K562 (cell line): ENCODE data around the gene CBLC. TPM values are rescaled to one million over a fixed set of nuclear protein-coding genes. Genes with fewer than 3 reads are reported as not detected.

Source experiments
- ATAC-seq: fragments of 200-7000 bp; cut with Tn5 transposase; 3 replicates; pipeline ENCODE4 v1.9.1; 2020; ENCODE audit warnings: moderate library complexity
- BruUV-seq: library from RNA; stranded (reverse); fragments of 400-500 nt; replicated peaks from 2 replicates; lab custom pipeline; 2021; lab: Mats Ljungman, UMichigan
- CTCF ChIA-PET: fragments of 300-600 bp; formaldehyde crosslinking; extraction: SDS; loops from one replicate; lab custom pipeline; 2021; ENCODE audit warnings: low intra/inter-chr PET ratio; lab: Yijun Ruan, JAX
- POLR2A ChIA-PET: fragments of 300-600, 350-650 bp; sonication (Branson Sonifier 250); formaldehyde crosslinking; extraction: SDS; loops from one replicate; lab custom pipeline; 2021; ENCODE audit warnings: antibody characterized with exemption, inconsistent platforms; lab: Yijun Ruan, JAX
- DNase-seq, 4 experiments: peaks; one replicate each; pipeline versions ENCODE4 v3.0.0 to v3.0.0-alpha.2; 2011 to 2018; ENCODE audit warnings: low spot score in 3 of 4, mixed read lengths in 3 of 4; ENCODE audit errors: extremely low read depth in 1 of 4
- FAIRE-seq: peaks from 2 replicates; lab custom pipeline; 2011; peaks lifted over from hg19 to GRCh38; lab: Jason Lieb, UNC
- H2AFZ ChIP-seq: 2 replicates; pipeline ENCODE4 v1.6.0; 2011; ENCODE audit warnings: low read depth, low read length, control low read depth, inconsistent platforms
- H3K27ac ChIP-seq: fragments of 200-600 bp; 3 replicates; pipeline ENCODE4 v1.8.0; 2011; ENCODE audit warnings: low read depth, mild to moderate bottlenecking, control low read depth, inconsistent platforms, low read length, moderate library complexity, mixed read lengths; ENCODE audit errors: extremely low read depth
- H3K27me3 ChIP-seq, 2 experiments: fragments of 300-600 bp in 1 of 2; 2 replicates in 1 of 2; 3 replicates in 1 of 2; pipeline versions ENCODE4 v1.6.0 to v1.8.0; 2011; ENCODE audit warnings: inconsistent platforms in 2 of 2, low read length in 2 of 2, mild to moderate bottlenecking in 1 of 2, mixed read lengths in 1 of 2, moderate library complexity in 1 of 2; ENCODE audit not compliant: control insufficient read depth in 2 of 2, insufficient read depth in 2 of 2
- H3K36me3 ChIP-seq: fragments of 300-600 bp; 3 replicates; pipeline ENCODE4 v1.8.0; 2011; ENCODE audit warnings: mild to moderate bottlenecking, low read length, inconsistent platforms; ENCODE audit not compliant: control insufficient read depth, insufficient read depth
- H3K4me1 ChIP-seq, 2 experiments: fragments of 200-600 bp in 1 of 2; replicated peaks in 1 of 2; 2 replicates in 1 of 2; 3 replicates in 1 of 2; pipeline versions ENCODE4 v1.5.1 to v1.8.0; 2011; ENCODE audit warnings: inconsistent platforms in 2 of 2, low read length in 2 of 2, mild to moderate bottlenecking in 1 of 2, mixed read lengths in 1 of 2, moderate library complexity in 1 of 2; ENCODE audit not compliant: control insufficient read depth in 2 of 2, insufficient read depth in 2 of 2
- H3K4me2 ChIP-seq: 2 replicates; pipeline ENCODE4 v1.6.1; 2011; ENCODE audit warnings: low read length, control low read depth, inconsistent platforms, mixed read lengths; ENCODE audit not compliant: insufficient read depth
- H3K4me3 ChIP-seq: fragments of 200-600 bp; sonication (generic), shearing (Covaris generic); 2 replicates; pipeline ENCODE4 v1.5.1; 2016; ENCODE audit warnings: control low read depth, inconsistent platforms
- H3K79me2 ChIP-seq: fragments of 200-600 bp; 3 replicates; pipeline ENCODE4 v1.8.0; 2011; ENCODE audit warnings: low read length, inconsistent platforms; ENCODE audit not compliant: control insufficient read depth, insufficient read depth
- H3K9ac ChIP-seq, 2 experiments: 2 replicates each; pipeline versions ENCODE4 v1.6.0 to v1.6.1; 2011; ENCODE audit warnings: low read depth in 2 of 2, low read length in 2 of 2, control low read depth in 1 of 2, inconsistent platforms in 1 of 2, mild to moderate bottlenecking in 1 of 2, mixed read lengths in 1 of 2; ENCODE audit not compliant: insufficient read depth in 1 of 2
- H3K9me1 ChIP-seq: one replicate; pipeline ENCODE4 v1.6.0; 2011; ENCODE audit warnings: inconsistent platforms, mild to moderate bottlenecking, low read length, moderate library complexity; ENCODE audit not compliant: control insufficient read depth, insufficient read depth
- H3K9me3 ChIP-seq: replicated peaks from 2 replicates; pipeline ENCODE4 v1.5.1; 2011; ENCODE audit warnings: low read depth, low read length, inconsistent platforms; ENCODE audit not compliant: control insufficient read depth, insufficient read depth
- H4K20me1 ChIP-seq: replicated peaks from 2 replicates; pipeline ENCODE4 v1.6.1; 2011; ENCODE audit warnings: low read length, inconsistent platforms, mixed read lengths; ENCODE audit not compliant: control insufficient read depth, insufficient read depth
- ATF1 ChIP-seq, 2 experiments: fragments of 450-650 bp in 1 of 2; IDR thresholded peaks; 2 replicates each; pipeline ENCODE4 v1.6.1; 2016; ENCODE audit warnings: missing compliant biosample characterization in 1 of 2, missing genetic modification characterization in 1 of 2
- CTCF ChIP-seq, 3 experiments: IDR thresholded peaks in 2 of 3; conservative IDR thresholded peaks in 1 of 3; 2 replicates each; pipeline ENCODE4 v1.5.1; 2011 to 2012; ENCODE audit warnings: low read length in 3 of 3, mild to moderate bottlenecking in 3 of 3, control low read depth in 2 of 3, improper control_type of control experiment in 1 of 3, inconsistent platforms in 1 of 3, low read depth in 1 of 3, mixed read lengths in 1 of 3, moderate library complexity in 1 of 3; ENCODE audit not compliant: insufficient read depth in 2 of 3
- FOXA1 ChIP-seq: fragments of 450-650 bp; IDR thresholded peaks from 2 replicates; pipeline ENCODE4 v1.6.1; 2016; ENCODE audit warnings: mild to moderate bottlenecking, borderline replicate concordance
- JUNB ChIP-seq: fragments of 450-650 bp; formaldehyde crosslinking; conservative IDR thresholded peaks from 2 replicates; pipeline ENCODE4 v1.4.0; 2020; ENCODE audit warnings: mild to moderate bottlenecking
- LARP7 ChIP-seq: fragments of 450-650 bp; IDR thresholded peaks from 2 replicates; pipeline ENCODE4 v1.6.1; 2016
- RBM25 ChIP-seq: fragments of 200-400 bp; formaldehyde crosslinking; IDR thresholded peaks from 2 replicates; pipeline ENCODE4 v1.6.1; 2018; ENCODE audit warnings: low read length, low read depth, moderate library complexity; ENCODE audit not compliant: severe bottlenecking
- ZFP91 ChIP-seq: sonication (generic); formaldehyde crosslinking; IDR thresholded peaks from 2 replicates; pipeline ENCODE4 v1.8.0; 2022; ENCODE audit warnings: mild to moderate bottlenecking, missing genetic modification reagents
- whole genome bisulfite sequencing: fragments of 100-300 bp; shearing (Covaris generic); methylation state at CpG from one replicate; pipeline ENCODE4 v1.1.6; 2016; ENCODE audit warnings: low coverage, mixed read lengths; ENCODE audit not compliant: insufficient coverage; ENCODE audit errors: missing lambda C conversion rate; 5-methylcytosine and 5-hydroxymethylcytosine counted together
- in situ Hi-C: fragments of 300-500 bp; cut with MboI; formaldehyde crosslinking; loops from 4 replicates; pipeline ENCODE4 v1.15.0; 2018; ENCODE audit warnings: inconsistent platforms, mixed read lengths
- intact Hi-C: fragments of 100-400 bp; cut with micrococcal nuclease; formaldehyde crosslinking; loops from 2 replicates; pipeline ENCODE4 v1.14.2; 2022
- polyA plus RNA-seq, 8 experiments: library from polyadenylated mRNA; depleted of rRNA in 4 of 8; stranded (reverse) in 5 of 8; unstranded in 3 of 8; fragments of >200 nt; fragmentation: Nextera tagmentation in 2 of 8; fragmentation: Illumina TruSeq in 1 of 8; extraction: Ambion mirVana in 2 of 8; extraction: Trizol in 1 of 8; gene quantifications; 2 replicates each; pipeline versions ENCODE4 v1.2.1 to v1.2.3, GENCODE V29; 2011 to 2014; ENCODE audit warnings: inconsistent platforms in 1 of 8, missing spikeins in 1 of 8
- total RNA-seq, 7 experiments: library from RNA; depleted of rRNA in 6 of 7; stranded (reverse); fragments of >200 nt in 6 of 7; fragmentation: Illumina TruSeq in 2 of 7; extraction: Trizol in 2 of 7; gene quantifications; 2 replicates each; pipeline versions ENCODE4 v1.2.1 to v1.2.3, GENCODE V29; 2011 to 2021; ENCODE audit warnings: low replicate concordance in 1 of 7
- TF ChIP-seq, protein P1 (sequence below), 2 experiments: IDR thresholded peaks; 2 replicates each; pipeline ENCODE4 v1.6.1; 2011; ENCODE audit warnings: borderline replicate concordance in 1 of 2, control low read depth in 1 of 2, low read depth in 1 of 2, low read length in 1 of 2, mild to moderate bottlenecking in 1 of 2, mixed read lengths in 1 of 2, moderate library complexity in 1 of 2; ENCODE audit not compliant: insufficient read depth in 1 of 2, insufficient read length in 1 of 2, poor library complexity in 1 of 2, severe bottlenecking in 1 of 2; ENCODE audit errors: extremely low read depth in 1 of 2

The CBLC gene
- total and polyA plus RNA-seq, 9 of the 15 experiments (the other 6 are each of a cell fraction or from before 2014, with no cell fraction given) = 0.09 TPM; not detected in 8

DNA sequence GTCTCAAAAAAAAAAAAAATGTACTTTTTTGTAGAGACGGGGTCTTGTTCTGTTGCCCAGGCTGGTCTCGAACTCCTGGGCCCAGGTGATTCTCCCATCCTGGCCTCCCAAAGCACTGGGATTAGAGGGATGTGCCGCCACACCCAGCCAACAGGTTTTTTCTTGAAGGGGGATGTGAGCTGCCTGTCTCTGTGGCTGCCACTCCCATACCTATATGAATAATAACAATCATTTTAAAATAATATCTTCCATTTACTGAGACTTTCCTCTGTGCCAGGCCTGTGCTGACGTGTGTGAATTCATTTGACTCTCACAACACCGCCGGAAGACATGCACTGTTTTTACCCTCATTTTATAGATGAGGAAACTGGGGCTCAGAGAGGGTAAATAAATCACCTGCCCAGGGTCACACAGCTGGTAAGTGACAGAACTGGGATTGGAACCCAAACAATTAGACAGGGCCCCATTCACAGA lies 36.4 kb upstream of the CBLC start:
- no peak for FAIRE-seq
- H3K36me3 ChIP-seq = no peaks in the 10 kb centered on the region
- ATAC-seq = no peak
- H3K4me2 ChIP-seq = peak overlapping the region; percentile 27; the same call in 1 of the 2 replicates
- H4K20me1 ChIP-seq = no peaks in the 10 kb centered on the region
- H3K4me3 ChIP-seq = no peak overlapping the region
- no peak overlapping the region; a peak in 1 of 4 replicates for H3K9ac ChIP-seq
- BruUV-seq = no TSS peak
- 0 out of 2 replicates have a peak overlapping the region, but pooled peaks have one; percentile 36 for H2AFZ ChIP-seq
- peak overlapping the region; percentile 76; the same call in 2 of the 3 replicates for H3K27ac ChIP-seq
- H3K9me3 ChIP-seq = no peaks in the 10 kb centered on the region
- no peaks in the 10 kb centered on the region for H3K27me3 ChIP-seq
- 73% methylated on average over 6 of the region's 6 CpGs for WGBS
- no peaks in the 10 kb centered on the region for H3K9me1 ChIP-seq
- in situ Hi-C loops = no loop called here
- DNase-seq = no peak
- CTCF ChIA-PET = no interaction called here
- no peak for TF ChIP-seq FOXA1
- TF ChIP-seq RBM25 = peak; percentile 26
- TF ChIP-seq, all 486 proteins: peak for 1
- intact Hi-C loops = no loop called here
- Histone ChIP-seq H3K79me2 (no peaks in the 10 kb centered on the region), H3K4me1 (peaks cover 22% of the 10 kb centered on the region in 2 experiments)
- POLR2A ChIA-PET = interaction anchor here (0.7 to 1.0 kb wide), 3 partner anchors 9 to 29 kb away, joined by 3 to 4 read pairs (median 3); no protein-coding TSS in a partner anchor

DNA sequence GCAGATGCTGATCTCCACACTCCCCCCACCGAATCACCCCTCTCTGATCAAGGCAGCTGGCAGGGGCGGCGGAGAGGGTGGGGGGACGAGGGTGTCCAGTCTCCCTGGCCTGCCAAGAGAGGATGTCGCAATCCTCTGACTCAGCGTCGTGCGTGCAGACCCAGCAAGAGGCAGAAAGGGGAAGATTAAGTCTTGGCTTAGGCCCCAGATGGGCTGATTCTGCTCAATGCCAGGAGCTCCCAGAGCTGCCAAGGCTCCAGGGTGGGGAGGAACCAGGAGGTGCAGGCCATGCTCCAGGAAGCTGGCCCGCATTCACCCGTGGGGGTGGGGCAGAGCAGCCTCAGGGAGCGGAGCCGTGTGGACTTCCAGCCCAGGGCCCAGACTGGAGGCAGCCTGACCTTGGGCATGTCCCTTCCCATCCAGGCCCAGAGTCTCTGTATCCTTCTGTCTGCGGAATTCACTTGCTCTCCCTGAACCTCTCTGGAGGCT lies 35.8 kb upstream of the CBLC start:
- peak; percentile 56 to 90 (median 73) for DNase-seq
- H3K4me3 ChIP-seq = no peak overlapping the region
- TF ChIP-seq ATF1 (CRISPR knock-in tag; IDR thresholded peaks at IDR 0.05) (no peak), ATF1 (tag; IDR thresholded peaks at IDR 0.05) (peak; percentile 25; the same call in 1 of the 2 replicates), ZFP91 (CRISPR knock-in tag) (no peak), JUNB (CRISPR knock-in tag) (no peak), LARP7 (no peak), CTCF (IDR thresholded peaks at IDR 0.05 in 2 of 3, conservative IDR thresholded peaks at IDR 0.05 in 1 of 3; ENCODE audit: insufficient read depth in 2 of 3, low read depth in 1 of 3, low read length in 3 of 3) (no peak)
- TF ChIP-seq, protein P1, sequence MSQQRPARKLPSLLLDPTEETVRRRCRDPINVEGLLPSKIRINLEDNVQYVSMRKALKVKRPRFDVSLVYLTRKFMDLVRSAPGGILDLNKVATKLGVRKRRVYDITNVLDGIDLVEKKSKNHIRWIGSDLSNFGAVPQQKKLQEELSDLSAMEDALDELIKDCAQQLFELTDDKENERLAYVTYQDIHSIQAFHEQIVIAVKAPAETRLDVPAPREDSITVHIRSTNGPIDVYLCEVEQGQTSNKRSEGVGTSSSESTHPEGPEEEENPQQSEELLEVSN (IDR thresholded peaks at IDR 0.05; ENCODE audit: borderline replicate concordance in 1 of 2, extremely low read depth in 1 of 2, insufficient read depth in 1 of 2, insufficient read length in 1 of 2, low read depth in 1 of 2, low read length in 1 of 2, poor library complexity in 1 of 2, severe bottlenecking in 1 of 2) = peak in 1 of 2 experiments; percentile 31

More for the DNA sequence above, 35.8 kb upstream of the CBLC start:
- peaks cover 25 to 26% of the 10 kb centered on the region in 2 experiments for H3K4me1 ChIP-seq
- H3K4me2 ChIP-seq = peak overlapping the region; percentile 67
- no peaks in the 10 kb centered on the region for H4K20me1 ChIP-seq
- peak; percentile 92 for ATAC-seq
- H3K36me3 ChIP-seq = no peaks in the 10 kb centered on the region
- intact Hi-C loops (no loop called here), in situ Hi-C loops (no loop called here)
- H3K79me2 ChIP-seq = no peaks in the 10 kb centered on the region
- peak overlapping the region; percentile 76 for H3K27ac ChIP-seq
- H3K9me3 ChIP-seq = no peaks in the 10 kb centered on the region
- BruUV-seq = no TSS peak
- FAIRE-seq = peak; percentile 96
- H3K9ac ChIP-seq = peak overlapping the region; percentile 46 to 82; a peak in 3 of 4 replicates
- CTCF ChIA-PET = no interaction called here
- no peaks in the 10 kb centered on the region for H3K9me1 ChIP-seq
- POLR2A ChIA-PET = interaction anchor here (0.7 to 1.6 kb wide), 3 partner anchors 9 to 29 kb away, joined by 3 to 5 read pairs (median 4); no protein-coding TSS in a partner anchor
- peak overlapping the region; percentile 90 for H2AFZ ChIP-seq
- WGBS = 9% methylated on average over 9 of the region's 13 CpGs
- no peaks in the 10 kb centered on the region for H3K27me3 ChIP-seq
